Measurements from ENCODE around the gene URB2. TPM values are rescaled to one million over a fixed set of nuclear protein-coding genes. Genes with fewer than 3 reads are reported as not detected.

The URB2 gene
- total and polyA plus RNA-seq, 2 experiments from 2014 or later: 4.7 to 7.5 TPM

DNA sequence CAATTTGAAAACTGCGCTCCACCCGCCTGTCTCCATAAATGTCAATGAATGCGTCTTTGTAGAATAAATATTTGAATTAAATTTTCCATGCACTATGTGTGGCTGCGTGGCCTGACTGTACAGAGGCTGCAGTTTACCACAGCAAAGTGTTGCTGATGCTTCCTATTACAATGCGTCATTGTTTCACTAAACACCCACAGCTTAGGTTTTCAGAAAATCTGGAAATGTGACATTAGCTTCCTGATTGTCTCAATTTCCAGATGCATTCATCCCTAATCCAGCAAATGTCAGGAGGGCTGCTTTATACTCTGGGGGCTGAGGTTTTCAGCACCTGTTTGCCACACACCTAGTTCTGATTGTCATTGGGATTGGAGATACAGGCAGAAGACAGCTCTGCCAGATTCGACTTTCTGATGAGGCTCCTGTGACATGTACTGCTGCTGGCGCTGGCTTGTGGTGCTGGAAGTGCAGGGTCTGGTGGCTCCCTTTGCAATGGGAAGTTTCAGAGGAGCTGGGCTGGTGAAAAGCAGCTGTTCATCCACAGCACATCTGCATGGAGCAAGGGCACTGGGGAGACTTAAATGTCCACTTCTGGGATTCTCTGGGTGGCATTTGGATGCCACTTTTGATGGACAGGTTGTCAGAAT, 40.0 kb downstream of the URB2 start:
- H3K9me3 ChIP-seq (ENCODE audit: low read depth): no peaks in the 10 kb centered on the region
- TF ChIP-seq, protein P1, sequence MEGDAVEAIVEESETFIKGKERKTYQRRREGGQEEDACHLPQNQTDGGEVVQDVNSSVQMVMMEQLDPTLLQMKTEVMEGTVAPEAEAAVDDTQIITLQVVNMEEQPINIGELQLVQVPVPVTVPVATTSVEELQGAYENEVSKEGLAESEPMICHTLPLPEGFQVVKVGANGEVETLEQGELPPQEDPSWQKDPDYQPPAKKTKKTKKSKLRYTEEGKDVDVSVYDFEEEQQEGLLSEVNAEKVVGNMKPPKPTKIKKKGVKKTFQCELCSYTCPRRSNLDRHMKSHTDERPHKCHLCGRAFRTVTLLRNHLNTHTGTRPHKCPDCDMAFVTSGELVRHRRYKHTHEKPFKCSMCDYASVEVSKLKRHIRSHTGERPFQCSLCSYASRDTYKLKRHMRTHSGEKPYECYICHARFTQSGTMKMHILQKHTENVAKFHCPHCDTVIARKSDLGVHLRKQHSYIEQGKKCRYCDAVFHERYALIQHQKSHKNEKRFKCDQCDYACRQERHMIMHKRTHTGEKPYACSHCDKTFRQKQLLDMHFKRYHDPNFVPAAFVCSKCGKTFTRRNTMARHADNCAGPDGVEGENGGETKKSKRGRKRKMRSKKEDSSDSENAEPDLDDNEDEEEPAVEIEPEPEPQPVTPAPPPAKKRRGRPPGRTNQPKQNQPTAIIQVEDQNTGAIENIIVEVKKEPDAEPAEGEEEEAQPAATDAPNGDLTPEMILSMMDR (IDR thresholded peaks at IDR 0.05; ENCODE audit: low read depth, low read length): no peak
- DNase-seq (ENCODE audit: low read depth in 1 of 2, low spot score in 1 of 2): no peak

GRCh38 chr1:229666585-229666984, 40.5 kb downstream of the URB2 start:
- TF ChIP-seq, protein P1 (IDR thresholded peaks at IDR 0.05; ENCODE audit: low read depth, low read length): no peak
- Histone ChIP-seq H3K4me1 (ENCODE audit: low read depth) (no peaks in the 10 kb centered on the region), H3K27ac (no peak overlapping the region), H3K9me3 (ENCODE audit: low read depth) (no peaks in the 10 kb centered on the region), H3K4me3 (no peak overlapping the region), H3K27me3 (no peaks in the 10 kb centered on the region), H3K36me3 (no peaks in the 10 kb centered on the region)
- DNase-seq (ENCODE audit: low read depth in 1 of 2, low spot score in 1 of 2): no peak

More for the DNA sequence above, 40.0 kb downstream of the URB2 start:
- Histone ChIP-seq H3K36me3 (no peaks in the 10 kb centered on the region), H3K27me3 (no peaks in the 10 kb centered on the region), H3K4me1 (ENCODE audit: low read depth) (no peaks in the 10 kb centered on the region), H3K4me3 (no peak overlapping the region), H3K27ac (no peak overlapping the region)

- H3K27ac ChIP-seq: no peak overlapping the region
- H3K4me3 ChIP-seq: no peak overlapping the region
- no peaks in the 10 kb centered on the region for H3K27me3 ChIP-seq
- TF ChIP-seq, protein P1 (IDR thresholded peaks at IDR 0.05; ENCODE audit: low read depth, low read length): no peak
- no peaks in the 10 kb centered on the region for H3K4me1 ChIP-seq (ENCODE audit: low read depth)
- peak in 1 of 2 donors; percentile 59 for DNase-seq (ENCODE audit: low read depth in 1 of 2, low spot score in 1 of 2)
- H3K36me3 ChIP-seq: no peaks in the 10 kb centered on the region
- H3K9me3 ChIP-seq (ENCODE audit: low read depth): no peaks in the 10 kb centered on the region
Measured at GRCh38 chr1:229669333-229669732, 43.3 kb downstream of the URB2 start.

DNA sequence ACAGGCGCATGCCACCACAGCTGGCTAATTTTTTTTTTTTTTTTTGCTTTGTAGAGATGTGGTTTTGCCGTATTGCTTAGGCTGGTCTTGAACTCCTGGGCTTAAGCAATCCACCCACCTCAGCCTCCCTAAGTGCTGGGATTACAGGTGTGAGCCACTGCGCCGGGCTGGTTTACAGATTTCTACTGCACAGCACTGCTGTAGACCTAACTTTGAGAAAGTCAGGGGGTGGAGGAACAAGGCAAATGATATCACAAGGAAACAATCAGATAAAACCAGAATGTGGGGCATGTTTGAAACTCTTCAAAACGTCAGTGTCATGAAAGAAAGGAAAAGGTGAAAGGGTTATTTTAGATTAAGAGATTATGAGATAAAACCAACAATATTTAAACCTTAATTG, 45.3 kb downstream of the URB2 start:
- Histone ChIP-seq H3K4me3 (no peak overlapping the region), H3K27ac (no peak overlapping the region), H3K36me3 (no peaks in the 10 kb centered on the region), H3K9me3 (ENCODE audit: low read depth) (no peaks in the 10 kb centered on the region), H3K27me3 (no peaks in the 10 kb centered on the region), H3K4me1 (ENCODE audit: low read depth) (no peaks in the 10 kb centered on the region)
- no peak for DNase-seq (ENCODE audit: low read depth in 1 of 2, low spot score in 1 of 2)
- TF ChIP-seq, protein P1 (IDR thresholded peaks at IDR 0.05; ENCODE audit: low read depth, low read length): no peak

DNA sequence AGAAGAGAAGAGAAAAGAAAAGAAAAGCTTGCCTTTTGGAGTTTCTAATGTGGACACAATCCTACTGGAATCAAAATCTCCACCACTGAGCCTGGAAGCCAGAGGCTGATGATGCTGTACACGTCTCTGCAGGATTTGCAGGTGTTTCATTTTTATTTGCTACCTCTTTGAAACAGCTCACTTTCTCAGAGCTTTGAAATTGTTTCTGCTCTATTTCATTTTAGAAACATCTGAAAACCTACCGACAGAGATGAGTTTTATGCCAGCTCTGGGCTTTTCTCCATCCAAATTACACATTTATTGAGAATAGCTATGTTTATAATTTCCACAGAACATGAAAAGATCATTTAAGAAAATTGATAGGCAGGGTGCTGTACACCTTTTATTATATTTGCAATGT, 46.2 kb downstream of the URB2 start:
- DNase-seq (ENCODE audit: low read depth in 1 of 2, low spot score in 1 of 2): no peak
- Histone ChIP-seq H3K27ac (no peak overlapping the region), H3K4me1 (ENCODE audit: low read depth) (no peaks in the 10 kb centered on the region), H3K9me3 (ENCODE audit: low read depth) (no peaks in the 10 kb centered on the region), H3K27me3 (no peaks in the 10 kb centered on the region), H3K36me3 (no peaks in the 10 kb centered on the region), H3K4me3 (no peak overlapping the region)
- TF ChIP-seq, protein P1 (IDR thresholded peaks at IDR 0.05; ENCODE audit: low read depth, low read length): no peak
